Measurements from ENCODE around the gene FRMPD4. TPM values are rescaled to one million over a fixed set of nuclear protein-coding genes. Genes with fewer than 3 reads are reported as not detected.

Gene FRMPD4
- total and polyA plus RNA-seq, 2 donors (not counting 1 experiment from before 2014, with no cell fraction given): 0.50 to 1.5 TPM

DNA sequence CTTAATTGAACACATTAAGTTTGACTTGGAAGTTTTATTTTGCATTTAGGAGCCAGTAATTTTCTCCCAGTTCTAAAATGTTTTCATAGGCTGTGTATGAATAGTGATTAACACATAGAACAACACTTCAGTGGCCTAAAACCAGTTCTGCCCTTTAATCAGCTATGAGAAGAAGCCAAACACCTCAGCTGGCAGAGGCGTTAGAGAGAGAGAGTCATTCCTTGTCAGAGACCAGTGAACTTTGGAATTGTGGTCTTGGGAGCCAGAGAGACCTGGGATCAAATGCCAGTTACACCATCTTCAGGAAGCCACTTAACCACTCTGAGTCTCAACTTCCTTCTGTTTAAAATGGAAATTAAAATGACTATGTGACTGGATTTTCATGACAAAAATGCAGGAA lies 613.6 kb downstream of the FRMPD4 start:
- Histone ChIP-seq H4K20me1 (ENCODE audit: control insufficient read depth, extremely low read depth, insufficient read depth, low read length) (no peaks in the 10 kb centered on the region), H3K4me1 (ENCODE audit: control insufficient read depth, extremely low read depth, insufficient read depth, low read length) (no peaks in the 10 kb centered on the region), H3K4me3 (replicated peaks in 1 of 4; ENCODE audit: control extremely low read depth in 1 of 4, insufficient read depth in 1 of 4, low read depth in 3 of 4, low read length in 4 of 4) (no peak overlapping the region), H3K27ac (ENCODE audit: insufficient read depth, low read length) (no peak overlapping the region), H3K27me3 (ENCODE audit: control insufficient read depth, insufficient read depth, low read length) (no peaks in the 10 kb centered on the region), H3K9me3 (ENCODE audit: control insufficient read depth, insufficient read depth, low read depth, low read length) (no peaks in the 10 kb centered on the region), H3K36me3 (ENCODE audit: control insufficient read depth, insufficient read depth, low read length) (no peaks in the 10 kb centered on the region), H3K79me2 (ENCODE audit: control insufficient read depth, insufficient read depth, low read length) (no peaks in the 10 kb centered on the region), H3K9ac (ENCODE audit: insufficient read depth, low read length) (no peak overlapping the region), H3K4me2 (ENCODE audit: extremely low read depth, insufficient read depth, low read length) (no peak overlapping the region), H2AFZ (ENCODE audit: low read length) (no peak overlapping the region)
- no peak for DNase-seq (ENCODE audit: low read depth in 2 of 2)
- no peak for TF ChIP-seq EZH2 (IDR thresholded peaks at IDR 0.05; ENCODE audit: low read length, missing control alignments)
- TF ChIP-seq, protein P1, sequence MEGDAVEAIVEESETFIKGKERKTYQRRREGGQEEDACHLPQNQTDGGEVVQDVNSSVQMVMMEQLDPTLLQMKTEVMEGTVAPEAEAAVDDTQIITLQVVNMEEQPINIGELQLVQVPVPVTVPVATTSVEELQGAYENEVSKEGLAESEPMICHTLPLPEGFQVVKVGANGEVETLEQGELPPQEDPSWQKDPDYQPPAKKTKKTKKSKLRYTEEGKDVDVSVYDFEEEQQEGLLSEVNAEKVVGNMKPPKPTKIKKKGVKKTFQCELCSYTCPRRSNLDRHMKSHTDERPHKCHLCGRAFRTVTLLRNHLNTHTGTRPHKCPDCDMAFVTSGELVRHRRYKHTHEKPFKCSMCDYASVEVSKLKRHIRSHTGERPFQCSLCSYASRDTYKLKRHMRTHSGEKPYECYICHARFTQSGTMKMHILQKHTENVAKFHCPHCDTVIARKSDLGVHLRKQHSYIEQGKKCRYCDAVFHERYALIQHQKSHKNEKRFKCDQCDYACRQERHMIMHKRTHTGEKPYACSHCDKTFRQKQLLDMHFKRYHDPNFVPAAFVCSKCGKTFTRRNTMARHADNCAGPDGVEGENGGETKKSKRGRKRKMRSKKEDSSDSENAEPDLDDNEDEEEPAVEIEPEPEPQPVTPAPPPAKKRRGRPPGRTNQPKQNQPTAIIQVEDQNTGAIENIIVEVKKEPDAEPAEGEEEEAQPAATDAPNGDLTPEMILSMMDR (conservative IDR thresholded peaks at IDR 0.05 in 1 of 2, IDR thresholded peaks at IDR 0.05 in 1 of 2; ENCODE audit: low read depth in 1 of 2, low read length in 2 of 2): no peak

DNA sequence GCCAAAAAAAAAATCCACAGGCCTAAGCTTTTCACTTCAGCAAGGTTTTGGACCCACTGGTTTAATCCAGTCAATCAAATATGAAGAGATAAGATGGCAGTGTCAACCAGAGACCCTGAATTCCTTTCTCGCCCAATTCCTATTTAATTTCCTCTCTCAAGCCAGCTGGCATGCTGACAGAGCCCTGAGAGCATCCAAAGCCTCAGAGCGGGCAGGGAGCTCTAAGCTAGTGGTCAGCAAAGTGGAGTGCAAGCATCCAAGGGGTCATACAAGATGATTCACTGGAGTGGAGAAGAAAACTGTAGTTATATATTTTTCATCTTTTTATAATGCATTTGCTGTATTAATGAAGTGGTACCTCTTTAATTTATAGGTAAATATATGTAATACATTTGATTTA lies 615.1 kb downstream of the FRMPD4 start:
- Histone ChIP-seq H3K9ac (ENCODE audit: insufficient read depth, low read length) (no peak overlapping the region), H3K9me3 (ENCODE audit: control insufficient read depth, insufficient read depth, low read depth, low read length) (no peaks in the 10 kb centered on the region), H3K79me2 (ENCODE audit: control insufficient read depth, insufficient read depth, low read length) (no peaks in the 10 kb centered on the region), H3K27me3 (ENCODE audit: control insufficient read depth, insufficient read depth, low read length) (no peaks in the 10 kb centered on the region), H3K4me1 (ENCODE audit: control insufficient read depth, extremely low read depth, insufficient read depth, low read length) (no peaks in the 10 kb centered on the region), H4K20me1 (ENCODE audit: control insufficient read depth, extremely low read depth, insufficient read depth, low read length) (no peaks in the 10 kb centered on the region), H3K36me3 (ENCODE audit: control insufficient read depth, insufficient read depth, low read length) (no peaks in the 10 kb centered on the region), H3K27ac (ENCODE audit: insufficient read depth, low read length) (no peak overlapping the region), H3K4me3 (replicated peaks in 1 of 4; ENCODE audit: control extremely low read depth in 1 of 4, insufficient read depth in 1 of 4, low read depth in 3 of 4, low read length in 4 of 4) (no peak overlapping the region), H3K4me2 (ENCODE audit: extremely low read depth, insufficient read depth, low read length) (no peak overlapping the region), H2AFZ (ENCODE audit: low read length) (no peak overlapping the region)
- DNase-seq (ENCODE audit: low read depth in 2 of 2): peak in 1 of 2 donors; percentile 6
- TF ChIP-seq EZH2 (IDR thresholded peaks at IDR 0.05; ENCODE audit: low read length, missing control alignments): no peak
- TF ChIP-seq, protein P1 (conservative IDR thresholded peaks at IDR 0.05 in 1 of 2, IDR thresholded peaks at IDR 0.05 in 1 of 2; ENCODE audit: low read depth in 1 of 2, low read length in 2 of 2): no peak

DNA sequence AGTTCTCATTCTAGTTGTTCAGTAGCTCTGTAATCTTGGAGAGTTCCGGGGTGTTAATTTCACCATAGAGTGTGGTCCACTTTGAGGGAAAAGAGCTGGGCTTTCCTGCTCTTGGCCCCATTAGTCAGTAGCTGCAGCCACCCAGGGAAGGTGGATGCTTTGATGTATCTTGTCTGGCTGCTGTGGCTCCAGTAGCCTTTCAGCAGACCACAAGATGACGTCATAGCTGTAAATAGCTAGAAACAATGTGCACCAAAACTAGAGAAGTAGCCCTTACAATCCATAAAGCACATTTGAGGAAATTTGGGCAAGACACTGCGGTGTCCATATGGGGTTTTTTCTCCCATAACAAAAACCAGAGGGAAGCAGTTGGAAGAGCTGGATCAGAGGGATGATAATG lies 620.0 kb downstream of the FRMPD4 start:
- Histone ChIP-seq H3K9me3 (ENCODE audit: control insufficient read depth, insufficient read depth, low read depth, low read length) (no peaks in the 10 kb centered on the region), H3K36me3 (ENCODE audit: control insufficient read depth, insufficient read depth, low read length) (no peaks in the 10 kb centered on the region), H3K4me1 (ENCODE audit: control insufficient read depth, extremely low read depth, insufficient read depth, low read length) (no peaks in the 10 kb centered on the region), H3K9ac (ENCODE audit: insufficient read depth, low read length) (no peak overlapping the region), H3K27me3 (ENCODE audit: control insufficient read depth, insufficient read depth, low read length) (no peaks in the 10 kb centered on the region), H2AFZ (ENCODE audit: low read length) (no peak overlapping the region), H3K4me3 (replicated peaks in 1 of 4; ENCODE audit: control extremely low read depth in 1 of 4, insufficient read depth in 1 of 4, low read depth in 3 of 4, low read length in 4 of 4) (no peak overlapping the region), H3K4me2 (ENCODE audit: extremely low read depth, insufficient read depth, low read length) (no peak overlapping the region), H3K27ac (ENCODE audit: insufficient read depth, low read length) (no peak overlapping the region), H3K79me2 (ENCODE audit: control insufficient read depth, insufficient read depth, low read length) (no peaks in the 10 kb centered on the region), H4K20me1 (ENCODE audit: control insufficient read depth, extremely low read depth, insufficient read depth, low read length) (no peaks in the 10 kb centered on the region)
- no peak for TF ChIP-seq EZH2 (IDR thresholded peaks at IDR 0.05; ENCODE audit: low read length, missing control alignments)
- TF ChIP-seq, protein P1 (conservative IDR thresholded peaks at IDR 0.05 in 1 of 2, IDR thresholded peaks at IDR 0.05 in 1 of 2; ENCODE audit: low read depth in 1 of 2, low read length in 2 of 2): no peak
- no peak for DNase-seq (ENCODE audit: low read depth in 2 of 2)
